Adipose tissue (tissue), 3 donors: ENCODE results near the gene SEMA4D. TPM values are rescaled to one million over a fixed set of nuclear protein-coding genes. Genes with fewer than 3 reads are reported as not detected.

Experiments used
- H3K27ac ChIP-seq: one replicate; pipeline ENCODE4 v1.5.1; 2013; ENCODE audit warnings: low read depth, low read length
- WGBS, 3 donors: extraction: QIAGEN DNeasy Blood & Tissue Kit; methylation state at CpG; one replicate each; pipeline ENCODE4 v1.1.7; 2013; 5-methylcytosine and 5-hydroxymethylcytosine counted together
- polyA plus RNA-seq, 3 donors: library from polyadenylated mRNA; stranded (reverse); fragments of 200-250 nt; gene quantifications; one replicate each; pipeline ENCODE4 v1.2.3, GENCODE V29; 2013
- donor health status: healthy with polysubstance abuse.
- donor health status: Bipolar disorder and iron deficiency.
- donor health status: healthy.

The SEMA4D gene
- polyA plus RNA-seq, 3 donors = 3.1 to 4.9 (median 4.1) TPM

- WGBS, 3 donors = 56 to 89% (median 84%) methylated on average over 5 of the region's 5 CpGs
- no peak overlapping the region for H3K27ac ChIP-seq
These were observed 107.3 kb downstream of the SEMA4D start for GRCh38 chr9:89390578-89391116.

DNA sequence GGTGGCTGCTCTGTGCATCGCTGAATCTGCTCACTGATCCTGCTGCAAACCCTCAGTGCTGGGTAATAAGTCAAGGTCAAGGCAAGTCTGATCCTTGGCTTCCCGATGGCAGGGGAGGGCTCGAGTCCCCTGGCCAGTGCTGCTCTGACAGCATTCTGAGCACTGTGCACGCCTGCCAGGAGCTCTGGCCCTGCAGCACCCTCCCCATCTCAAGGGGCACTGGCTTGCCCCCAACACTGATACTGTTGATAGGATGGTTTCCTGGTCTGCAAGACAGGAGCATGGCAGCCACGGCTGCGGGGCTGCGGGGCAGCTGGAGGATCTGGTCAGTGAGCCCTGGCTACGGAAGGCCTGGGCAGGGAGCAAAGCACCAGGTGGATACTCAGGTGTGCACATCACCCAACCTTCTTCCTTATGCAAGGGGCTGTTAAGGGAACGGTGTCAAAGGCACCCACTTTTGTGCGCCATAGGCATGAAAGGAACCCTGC lies 107.8 kb downstream of the SEMA4D start:
- H3K27ac ChIP-seq = no peak overlapping the region
- 79 to 89% (median 86%) methylated on average over 10 of the region's 10 CpGs for WGBS, 3 donors

GRCh38 chr9:89388868-89389177 lies 109.1 kb downstream of the SEMA4D start:
- no peak overlapping the region for H3K27ac ChIP-seq
- 96 to 98% (median 97%) methylated on average over 12 of the region's 12 CpGs for WGBS, 3 donors

DNA sequence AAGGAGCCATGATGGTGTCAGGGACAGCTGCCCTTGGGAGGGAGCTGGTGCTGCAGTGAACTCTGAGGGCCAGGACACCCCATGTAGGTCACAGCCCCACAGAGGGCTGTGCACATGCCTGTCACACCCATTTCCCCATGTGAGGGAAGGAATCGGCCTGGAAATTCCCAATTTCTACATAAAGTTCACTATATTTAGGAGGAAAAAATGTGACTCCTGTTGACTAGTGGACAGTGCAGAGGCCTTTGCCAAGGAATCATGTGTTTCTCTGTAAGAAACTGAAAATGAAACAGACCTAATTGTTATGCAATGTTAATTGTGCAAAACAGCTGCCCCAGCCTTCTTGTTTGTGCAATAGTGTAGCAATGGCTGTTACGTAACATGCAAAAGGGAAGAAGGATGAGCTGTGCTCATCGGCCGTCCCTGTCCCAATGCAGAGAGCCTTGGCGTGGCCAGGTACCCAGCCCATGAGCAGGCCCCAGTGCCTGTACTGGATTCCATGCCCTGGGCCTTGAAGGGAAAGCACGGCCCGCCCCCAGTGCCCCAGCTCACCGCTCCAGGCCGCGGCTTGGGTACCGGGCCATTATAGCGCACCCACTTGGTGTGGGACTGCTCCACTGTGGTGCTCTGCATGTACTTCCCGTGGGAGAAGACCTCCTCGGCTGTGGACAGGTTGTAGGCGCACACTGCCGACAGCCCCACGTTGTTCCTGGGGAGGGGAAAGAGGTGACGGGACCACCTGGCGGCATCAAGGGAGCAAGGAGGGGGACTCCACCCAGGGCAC lies 109.6 kb downstream of the SEMA4D start:
- WGBS, 3 donors = 64 to 94% (median 65%) methylated on average over 19 of the region's 19 CpGs
- H3K27ac ChIP-seq = no peak overlapping the region

- 94 to 96% (median 95%) methylated on average over 20 of the region's 20 CpGs for WGBS, 3 donors
- H3K27ac ChIP-seq = no peak overlapping the region
These were observed 110.6 kb downstream of the SEMA4D start for GRCh38 chr9:89387197-89387849.

DNA sequence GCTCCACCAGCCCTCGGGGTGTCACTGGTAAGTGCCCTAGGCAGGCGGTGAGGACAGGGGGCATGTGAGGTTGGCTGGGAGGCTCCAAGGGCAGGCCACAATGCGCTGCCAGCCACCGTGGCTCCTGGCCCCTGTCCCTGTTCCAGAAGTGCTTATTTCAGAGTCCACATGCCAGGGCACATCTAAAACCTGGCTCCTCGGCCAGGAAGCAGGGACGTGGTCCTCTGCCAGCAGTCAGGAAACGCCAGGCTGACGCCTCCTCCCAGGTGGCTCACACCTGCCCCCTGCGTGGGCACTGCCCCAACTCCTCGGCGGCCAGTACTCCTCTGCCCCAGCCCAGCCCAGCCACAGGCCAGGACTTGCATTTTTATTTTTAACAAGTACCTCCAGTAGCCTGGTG lies 111.1 kb downstream of the SEMA4D start:
- H3K27ac ChIP-seq = no peak overlapping the region
- WGBS, 3 donors = 74 to 79% (median 77%) methylated on average over 11 of the region's 11 CpGs

- 92 to 95% (median 95%) methylated on average over 11 of the region's 11 CpGs for WGBS, 3 donors
- H3K27ac ChIP-seq = no peak overlapping the region
These were observed 111.7 kb downstream of the SEMA4D start for GRCh38 chr9:89386206-89386605.

- 91 to 97% (median 93%) methylated on average over 14 to 15 of the region's 15 CpGs for WGBS, 3 donors
- no peak overlapping the region for H3K27ac ChIP-seq
These were observed 113.1 kb downstream of the SEMA4D start for GRCh38 chr9:89384783-89385182.

DNA sequence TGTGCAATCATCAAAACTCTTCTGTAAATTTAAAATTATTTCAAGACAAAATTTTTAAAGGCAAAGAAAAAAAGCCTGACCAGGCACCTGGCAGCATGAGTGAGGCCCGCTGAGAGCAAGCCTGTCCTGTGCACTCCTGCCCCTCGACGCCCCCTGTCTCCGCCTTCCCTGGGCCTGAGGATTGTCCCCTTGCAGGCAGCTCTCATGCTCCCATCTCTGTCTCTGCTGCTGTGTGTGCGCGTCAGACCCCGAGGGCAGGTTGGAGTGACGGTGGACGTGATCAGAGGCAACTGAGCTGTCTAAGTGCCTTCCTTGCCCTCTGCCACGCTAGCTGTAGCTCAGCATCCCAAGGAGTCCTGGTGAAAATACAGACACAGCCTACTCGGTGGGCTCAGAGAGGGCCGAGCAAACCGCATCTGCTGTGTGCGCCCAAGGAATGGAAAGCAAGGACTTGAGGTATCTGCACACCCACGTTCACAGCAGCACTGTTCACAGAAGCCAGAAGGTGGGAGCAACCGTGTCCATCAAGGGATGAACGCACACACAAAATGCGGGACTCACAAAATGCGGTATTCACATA lies 114.1 kb downstream of the SEMA4D start:
- 93 to 94% (median 94%) methylated on average over 19 of the region's 19 CpGs for WGBS, 3 donors
- no peak overlapping the region for H3K27ac ChIP-seq

- WGBS, 3 donors = 82 to 86% (median 84%) methylated on average over 16 of the region's 16 CpGs
- no peak overlapping the region for H3K27ac ChIP-seq
These were observed 114.7 kb downstream of the SEMA4D start for GRCh38 chr9:89383030-89383720.

- no peak overlapping the region for H3K27ac ChIP-seq
- WGBS, 3 donors = 79 to 84% (median 82%) methylated on average over 27 of the region's 27 CpGs
These were observed 115.6 kb downstream of the SEMA4D start for GRCh38 chr9:89382026-89382986.

DNA sequence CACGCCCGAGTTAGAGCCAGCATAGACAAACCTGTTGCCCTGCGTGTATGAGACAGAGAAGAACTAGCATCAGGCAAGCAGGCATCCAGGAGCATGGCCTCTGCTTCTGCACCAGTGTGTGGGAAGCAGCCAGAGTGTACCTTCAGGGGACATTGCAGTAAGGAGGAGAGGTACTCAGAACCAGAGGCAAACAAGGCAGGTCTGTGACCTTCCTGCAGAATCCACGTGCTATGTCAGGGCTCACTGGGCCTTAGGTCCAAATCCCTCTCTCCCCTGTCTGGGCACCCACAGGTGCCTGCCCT lies 116.7 kb downstream of the SEMA4D start:
- no peak overlapping the region for H3K27ac ChIP-seq
- WGBS, 3 donors = 93 to 95% (median 95%) methylated on average over 4 of the region's 4 CpGs

DNA sequence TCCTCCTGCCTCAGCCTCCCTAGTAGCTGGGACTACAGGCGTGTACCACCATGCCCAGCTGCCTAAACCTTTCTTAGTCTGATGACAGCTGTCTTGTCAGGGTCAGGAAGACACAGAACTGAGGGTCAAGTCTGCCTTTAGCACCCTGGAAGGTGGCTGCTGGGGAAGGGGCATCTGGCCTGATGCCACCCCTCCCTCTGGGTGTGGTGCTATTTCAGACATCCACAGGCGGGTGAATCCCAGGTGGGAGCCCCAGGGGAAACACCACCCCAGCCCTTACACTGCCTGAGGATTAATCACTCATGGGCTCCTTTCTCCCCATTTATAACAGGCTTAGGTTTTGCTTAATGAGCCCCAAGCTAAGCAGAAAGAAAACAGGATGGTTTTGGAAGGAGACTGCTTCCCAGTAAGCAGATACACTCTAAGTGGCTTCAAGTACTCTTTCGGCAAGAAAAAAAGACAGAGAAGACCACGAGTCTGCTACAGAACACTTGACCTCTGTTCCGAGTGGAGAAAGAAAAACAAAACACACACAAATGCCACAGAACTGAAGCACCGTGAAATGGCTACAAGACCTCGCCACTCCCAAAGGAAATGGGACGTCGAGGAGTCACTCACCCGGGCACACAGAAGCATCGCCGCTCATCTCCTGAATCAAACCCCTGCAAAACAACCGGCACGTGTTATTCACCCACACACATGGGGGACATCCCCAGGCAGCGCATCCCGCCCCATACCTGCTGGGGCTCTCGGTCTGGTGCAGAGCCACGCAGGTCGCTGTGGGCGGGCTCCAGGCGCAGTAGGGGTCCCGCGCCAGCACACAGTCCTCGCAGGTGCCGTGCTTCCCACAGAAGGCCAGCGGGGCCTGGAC lies 117.2 kb downstream of the SEMA4D start:
- H3K27ac ChIP-seq = no peak overlapping the region
- WGBS, 3 donors = 88 to 92% (median 89%) methylated on average over 26 of the region's 26 CpGs

DNA sequence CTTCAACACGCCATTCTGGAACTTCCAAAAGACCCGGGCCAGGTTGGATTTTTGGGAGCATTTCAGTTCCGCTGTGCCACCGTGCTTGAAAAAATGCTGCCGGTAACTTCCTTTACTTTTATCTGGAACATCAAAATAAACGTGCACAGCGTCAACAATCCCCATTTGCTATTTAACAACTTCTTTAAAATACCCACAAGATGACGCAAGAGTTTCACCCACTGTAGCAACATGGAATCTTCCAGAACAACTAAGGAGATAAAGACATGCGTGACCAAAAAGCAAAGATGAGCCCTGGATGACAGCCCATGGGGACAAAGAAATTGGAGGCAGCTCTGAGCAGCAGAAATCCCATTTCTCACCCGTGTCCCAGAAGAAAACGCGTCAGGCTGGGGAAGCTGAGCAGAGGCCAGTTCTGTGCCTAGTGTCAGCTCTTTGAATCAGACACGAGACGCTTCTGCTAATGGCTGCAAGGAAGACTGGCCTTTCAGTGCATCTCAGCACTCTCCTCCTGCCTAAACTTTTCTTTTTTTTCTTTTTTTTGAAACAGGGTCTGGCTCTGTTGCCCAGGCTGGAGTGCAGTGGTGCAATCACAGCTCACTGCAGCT lies 118.3 kb downstream of the SEMA4D start:
- WGBS, 3 donors = 63 to 87% (median 65%) methylated on average over 14 of the region's 14 CpGs
- no peak overlapping the region for H3K27ac ChIP-seq

GRCh38 chr9:89379031-89379430 lies 118.9 kb downstream of the SEMA4D start:
- H3K27ac ChIP-seq = no peak overlapping the region
- 93 to 95% (median 95%) methylated on average over 14 of the region's 14 CpGs for WGBS, 3 donors

GRCh38 chr9:89378541-89378940 lies 119.4 kb downstream of the SEMA4D start:
- H3K27ac ChIP-seq = no peak overlapping the region
- WGBS, 3 donors = 94 to 96% (median 95%) methylated on average over 21 of the region's 21 CpGs

GRCh38 chr9:89377411-89377810 lies 120.5 kb downstream of the SEMA4D start:
- 72 to 95% (median 77%) methylated on average over 12 of the region's 12 CpGs for WGBS, 3 donors
- H3K27ac ChIP-seq = no peak overlapping the region
